ENCODE results near the gene CFAP74.
A peak's percentile ranks its signal among the peaks of the same experiment; 100 is the strongest.
"Not testable (repeated sequence)": the region's sequence is repeated elsewhere in the genome, so short reads cannot be mapped to it uniquely, and the experiment has no call there.

CFAP74 gene

GRCh38 chr1:1984560-1985070 lies 19.0 kb downstream of the CFAP74 start:
- DNase-seq = no peak

GRCh38 chr1:1982379-1983232 lies 21.0 kb downstream of the CFAP74 start:
- DNase-seq = peak in 1 of 2 experiments; percentile 25

GRCh38 chr1:1981631-1982327 lies 21.8 kb downstream of the CFAP74 start:
- not testable (repeated sequence) for DNase-seq

- no peak for DNase-seq
These were observed 22.5 kb downstream of the CFAP74 start for GRCh38 chr1:1981142-1981500.

GRCh38 chr1:1980467-1981141 lies 23.0 kb downstream of the CFAP74 start:
- DNase-seq = no peak

- no peak for DNase-seq
These were observed 24.0 kb downstream of the CFAP74 start for GRCh38 chr1:1979482-1980165.

GRCh38 chr1:1978690-1979481 lies 24.7 kb downstream of the CFAP74 start:
- DNase-seq = not testable (repeated sequence)

- no peak for DNase-seq
These were observed 25.5 kb downstream of the CFAP74 start for GRCh38 chr1:1978108-1978507.

GRCh38 chr1:1976031-1976430 lies 27.6 kb downstream of the CFAP74 start:
- DNase-seq = no peak

- no peak for DNase-seq
These were observed 28.1 kb downstream of the CFAP74 start for GRCh38 chr1:1975535-1975934.

- no peak for DNase-seq
These were observed 28.8 kb downstream of the CFAP74 start for GRCh38 chr1:1974834-1975233.

- no peak for DNase-seq
These were observed 29.6 kb downstream of the CFAP74 start for GRCh38 chr1:1973716-1974642.

- no peak for DNase-seq
These were observed 30.4 kb downstream of the CFAP74 start for GRCh38 chr1:1972976-1973715.

GRCh38 chr1:1971688-1972087 lies 31.9 kb downstream of the CFAP74 start:
- no peak for DNase-seq

GRCh38 chr1:1971017-1971416 lies 32.6 kb downstream of the CFAP74 start:
- DNase-seq = no peak

GRCh38 chr1:1969953-1970716 lies 33.5 kb downstream of the CFAP74 start:
- no peak for DNase-seq

- DNase-seq = no peak
These were observed 34.1 kb downstream of the CFAP74 start for GRCh38 chr1:1969505-1969900.

- no peak for DNase-seq
These were observed 34.6 kb downstream of the CFAP74 start for GRCh38 chr1:1968767-1969504.

- DNase-seq = no peak
These were observed 35.7 kb downstream of the CFAP74 start for GRCh38 chr1:1967879-1968278.

Measured in NCI-H526 (cell line).